CD1c-positive myeloid dendritic cell (primary cell): ENCODE measurements around the gene RAPGEF4.
A peak's percentile ranks its signal among the peaks of the same experiment; 100 is the strongest.

Experiments used
- DNase-seq: peaks from one replicate; pipeline ENCODE4 v3.0.0-alpha.2; 2016; ENCODE audit errors: extremely low spot score

The RAPGEF4 gene

DNA sequence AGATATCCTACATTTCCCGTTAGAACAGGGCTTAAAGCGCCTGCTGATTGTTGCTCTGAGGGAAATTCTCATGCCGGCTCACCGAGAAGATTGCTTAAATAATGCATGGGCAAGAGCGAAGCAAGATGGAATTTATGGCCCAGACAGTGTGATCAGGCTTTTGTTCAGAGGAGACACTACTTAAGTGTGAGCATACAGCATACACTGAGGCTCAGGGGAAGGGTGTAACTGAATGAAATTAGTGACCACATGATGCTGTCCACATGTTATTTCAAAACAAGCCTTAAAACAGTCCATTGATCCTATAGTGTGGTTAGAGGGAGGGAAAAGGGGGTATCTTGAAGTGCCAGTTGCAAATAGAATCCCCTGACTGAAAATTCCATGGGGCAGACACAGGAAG, 125.5 kb downstream of the RAPGEF4 start:
- DNase-seq = no peak

GRCh38 chr2:172861656-172862476, 126.2 kb downstream of the RAPGEF4 start:
- no peak for DNase-seq

GRCh38 chr2:172863341-172863740, 127.7 kb downstream of the RAPGEF4 start:
- DNase-seq = no peak

GRCh38 chr2:172864182-172864581, 128.5 kb downstream of the RAPGEF4 start:
- peak; percentile 56 for DNase-seq

GRCh38 chr2:172865422-172865821, 129.8 kb downstream of the RAPGEF4 start:
- no peak for DNase-seq

DNA sequence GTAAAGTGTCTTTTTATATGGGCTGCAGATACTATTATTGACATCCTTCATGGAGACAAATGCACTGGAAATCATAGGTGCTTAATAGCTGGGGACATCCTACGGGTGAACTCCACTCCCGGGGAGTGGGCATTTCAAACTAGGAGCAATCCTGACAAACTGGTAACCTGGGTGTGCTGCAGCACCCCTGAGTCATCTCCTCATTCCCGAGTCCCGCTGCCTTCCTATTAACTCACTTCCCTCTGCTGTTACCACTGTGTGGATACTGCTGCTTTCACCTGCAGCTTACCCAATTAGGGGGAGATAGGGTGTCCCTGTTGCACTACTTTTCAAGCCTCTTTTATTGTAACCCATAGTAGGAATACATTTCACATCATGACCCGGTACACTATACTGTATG, 134.2 kb downstream of the RAPGEF4 start:
- DNase-seq = no peak

DNA sequence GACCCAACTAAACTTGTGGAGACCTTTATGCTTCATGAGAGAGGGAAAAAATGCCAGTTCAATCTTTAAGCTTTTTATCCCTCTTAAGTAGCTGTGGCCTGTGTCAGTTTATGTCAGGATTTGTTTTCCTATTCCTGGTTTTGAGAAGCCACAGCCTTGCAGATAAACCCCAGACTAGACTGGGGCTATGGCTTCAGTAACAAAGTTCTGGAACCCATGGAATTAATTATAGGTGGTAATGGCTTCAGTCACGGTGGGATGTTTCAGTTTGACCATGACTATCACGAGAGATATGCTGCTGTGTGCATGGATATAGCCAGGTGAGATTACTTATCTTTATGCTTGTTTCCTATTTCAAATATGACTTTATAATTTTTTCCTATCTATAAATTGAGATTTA, 134.8 kb downstream of the RAPGEF4 start:
- no peak for DNase-seq

- DNase-seq = no peak
Measured at GRCh38 chr2:172877826-172878225, 142.2 kb downstream of the RAPGEF4 start.

DNA sequence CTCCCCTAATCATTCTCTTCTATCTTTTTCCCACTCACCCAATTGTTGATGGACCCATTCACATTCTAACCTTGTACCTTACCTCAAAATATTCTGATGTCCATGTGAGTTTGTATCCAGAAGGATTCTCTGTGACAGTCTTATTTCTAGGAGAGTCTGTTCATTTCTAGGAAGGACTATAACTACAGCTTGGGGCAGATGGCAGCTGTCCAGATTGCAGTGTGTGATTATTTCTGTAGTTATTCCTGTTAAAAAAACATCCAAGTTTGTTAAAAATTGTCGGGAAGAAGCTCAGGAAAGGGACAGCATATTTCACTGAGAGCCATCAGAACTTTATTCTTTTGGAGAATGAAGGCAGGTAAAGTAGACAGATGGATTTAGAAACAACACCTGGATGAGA, 142.6 kb downstream of the RAPGEF4 start:
- DNase-seq = no peak

DNA sequence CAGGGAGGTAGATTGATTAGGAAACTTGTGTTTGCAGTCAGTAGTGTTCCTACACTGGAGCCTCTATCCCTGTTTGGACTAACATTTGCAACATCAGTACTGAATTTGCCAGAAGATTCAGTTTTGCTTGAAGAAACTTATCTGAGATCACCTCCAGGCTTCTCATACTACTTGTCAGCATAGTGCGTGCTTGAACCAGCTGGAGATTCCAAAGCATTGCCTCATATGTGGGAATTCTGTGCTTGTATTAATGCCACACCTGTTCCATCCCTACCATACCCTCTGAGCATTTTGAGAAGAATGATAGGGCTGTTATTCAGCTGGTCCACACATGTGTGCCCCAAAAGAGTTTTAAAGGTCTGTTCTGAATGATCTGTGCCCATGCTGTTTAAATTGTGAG, 148.7 kb downstream of the RAPGEF4 start:
- no peak for DNase-seq

- no peak for DNase-seq
Measured at GRCh38 chr2:172885996-172886395, 150.4 kb downstream of the RAPGEF4 start.

GRCh38 chr2:172887280-172887679, 151.6 kb downstream of the RAPGEF4 start:
- DNase-seq = no peak

- DNase-seq = no peak
Measured at GRCh38 chr2:172888714-172889669, 153.3 kb downstream of the RAPGEF4 start.

DNA sequence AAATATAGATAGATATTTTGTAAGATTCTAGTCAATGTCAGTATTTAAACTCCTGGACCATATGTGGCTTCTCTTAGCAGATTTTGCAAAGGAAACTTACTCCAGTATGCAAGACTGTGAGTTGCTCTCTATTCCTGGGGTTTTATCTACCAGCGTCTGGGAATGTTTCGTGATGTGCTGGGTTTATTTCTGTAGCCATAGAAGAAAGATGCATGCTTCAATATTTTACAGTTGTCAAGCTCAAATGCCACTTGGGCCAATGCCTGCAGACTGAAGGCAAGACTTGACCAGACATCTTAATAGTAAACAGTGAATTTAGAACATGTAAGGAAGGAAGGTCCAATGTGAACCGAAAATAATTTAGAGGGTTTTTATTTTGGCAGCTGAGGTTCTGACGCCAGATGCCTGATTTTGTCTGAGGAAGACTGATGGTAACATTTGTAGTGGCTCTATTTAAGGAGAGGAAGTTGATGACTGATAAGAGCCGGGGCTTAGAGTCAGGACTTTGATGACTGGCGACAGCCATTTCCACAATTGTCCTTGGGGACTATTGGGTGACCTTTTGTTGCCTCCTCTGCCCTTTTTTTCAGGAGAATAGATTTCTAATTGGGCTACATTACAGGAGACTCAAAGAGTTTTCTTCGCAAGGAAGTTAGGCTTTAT, 154.3 kb downstream of the RAPGEF4 start:
- DNase-seq = no peak

DNA sequence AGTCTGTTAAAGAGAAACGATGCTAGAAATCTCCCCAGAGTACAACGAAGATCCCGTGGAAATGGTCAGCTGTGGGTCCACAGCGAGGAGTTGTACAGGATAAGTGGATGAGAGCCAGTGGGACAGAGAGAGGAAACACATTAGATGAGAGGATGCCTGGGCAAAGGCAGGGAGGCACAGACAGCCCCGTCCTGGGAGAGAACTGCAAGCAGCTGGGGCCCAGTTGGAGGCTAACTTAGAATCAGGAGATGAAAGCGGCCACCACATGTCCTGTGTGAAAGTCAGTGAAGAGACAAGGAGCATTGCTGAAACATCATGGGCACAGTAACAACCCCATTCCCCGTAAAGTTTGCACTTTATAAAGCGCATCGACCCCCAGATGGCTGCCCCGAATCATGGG, 157.5 kb downstream of the RAPGEF4 start:
- no peak for DNase-seq

DNA sequence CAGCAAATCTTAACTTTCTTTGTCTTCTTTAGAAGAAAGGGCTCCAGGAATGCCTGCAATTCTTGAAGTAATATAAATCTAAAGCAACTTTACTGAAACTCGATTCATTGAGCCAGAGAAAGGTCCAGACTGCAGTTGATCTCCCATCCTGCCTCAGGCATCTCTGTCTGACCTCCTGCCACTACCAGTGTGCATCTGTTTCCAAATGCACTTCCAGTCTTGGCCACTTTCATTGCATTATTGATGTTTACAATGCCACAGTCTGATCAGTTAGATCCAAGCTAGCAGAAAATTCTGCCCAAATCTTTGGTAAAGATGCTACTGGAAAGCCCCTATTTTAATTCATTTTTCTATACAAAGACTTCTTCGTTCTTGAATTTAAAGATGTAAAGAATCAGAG, 158.0 kb downstream of the RAPGEF4 start:
- no peak for DNase-seq

DNA sequence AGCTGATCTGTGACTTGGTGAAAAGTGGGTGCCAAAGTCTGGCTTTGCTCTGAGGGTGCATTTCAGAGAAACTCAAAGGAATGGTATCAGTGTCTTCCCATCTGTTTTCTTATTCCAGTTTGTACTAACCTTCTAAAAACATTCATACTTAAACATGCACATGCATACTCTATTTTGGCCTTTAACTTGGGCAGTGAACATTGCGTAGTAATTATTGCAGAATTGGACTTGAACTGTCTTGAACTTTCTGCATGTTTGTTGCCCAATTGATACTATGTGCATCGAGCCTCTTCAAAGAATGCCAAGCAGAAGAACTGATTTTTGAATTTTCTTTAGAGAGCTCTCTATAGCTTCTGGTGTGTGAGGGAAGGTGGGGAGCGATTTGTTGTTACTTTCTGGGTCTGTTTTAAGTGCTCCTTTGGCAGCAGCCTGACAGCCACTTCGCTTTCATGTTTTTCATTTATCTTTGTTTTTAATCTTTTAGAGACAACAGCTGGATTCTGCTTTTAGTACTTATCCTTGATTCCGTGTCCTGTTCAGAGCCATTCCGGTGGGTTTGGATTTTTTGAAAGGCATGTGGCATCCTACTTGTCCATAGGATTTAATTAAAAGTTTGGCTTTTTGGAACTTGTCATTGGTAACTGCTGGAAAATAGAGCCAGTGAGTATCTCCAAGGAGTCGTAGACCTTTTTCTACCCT, 159.2 kb downstream of the RAPGEF4 start:
- no peak for DNase-seq

GRCh38 chr2:172896661-172897081, 161.0 kb downstream of the RAPGEF4 start:
- no peak for DNase-seq

DNA sequence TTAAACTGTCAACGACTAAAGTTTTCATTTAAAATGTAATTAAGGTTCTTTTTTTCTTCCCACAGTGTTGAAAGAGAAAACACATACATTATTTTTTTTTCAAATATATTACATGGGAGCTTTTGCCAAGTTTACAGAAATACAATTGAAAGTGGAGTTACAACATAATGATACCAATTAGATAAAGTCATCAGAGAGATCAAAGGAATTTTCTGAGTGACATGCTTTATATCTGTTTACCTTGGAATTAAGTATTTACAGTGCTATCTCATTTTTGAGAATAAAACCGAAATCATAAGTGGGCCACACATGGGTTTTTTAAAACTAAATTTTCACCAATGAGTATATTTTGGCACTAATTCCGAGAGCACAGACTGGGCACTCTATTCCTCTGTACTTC, 165.2 kb downstream of the RAPGEF4 start:
- DNase-seq = no peak

DNA sequence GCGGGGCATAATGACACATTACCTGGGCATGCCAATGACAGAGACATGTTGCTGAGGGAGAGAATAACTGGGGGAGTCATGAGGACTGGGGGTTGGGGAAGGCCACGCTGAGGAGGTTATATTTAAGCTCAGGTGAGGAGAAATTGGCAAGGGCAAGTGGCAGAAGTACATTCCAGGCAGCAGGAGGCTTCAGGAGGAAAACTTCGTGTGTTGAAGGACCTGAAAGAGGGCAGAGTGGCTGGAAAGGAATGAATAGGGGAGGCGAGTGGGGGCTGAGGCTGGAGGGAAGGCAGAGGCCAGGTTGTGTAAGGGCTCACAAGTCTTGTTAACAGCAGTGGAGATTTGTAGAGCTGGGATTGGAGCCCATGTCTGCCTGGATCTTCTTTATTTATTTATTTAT, 166.3 kb downstream of the RAPGEF4 start:
- DNase-seq = no peak

DNA sequence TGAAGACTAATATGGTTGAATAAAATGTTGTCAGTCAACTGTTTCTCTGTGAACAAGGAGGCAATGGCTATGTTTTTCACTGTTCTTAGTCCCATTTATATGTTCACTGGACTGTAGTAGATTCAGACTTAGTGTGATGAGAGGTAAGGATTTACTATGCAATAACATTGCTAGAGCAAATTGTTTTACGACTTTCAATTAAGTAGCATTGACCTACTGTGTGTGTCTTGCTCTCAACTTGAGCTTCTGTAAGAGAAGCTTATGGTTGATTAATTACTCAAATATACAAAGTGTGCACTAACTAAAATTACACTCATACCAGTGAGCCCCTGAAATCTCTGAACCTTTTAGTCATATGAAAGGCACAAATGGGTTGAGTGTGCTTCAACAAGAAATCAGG, 168.6 kb downstream of the RAPGEF4 start:
- no peak for DNase-seq
